ENCODE data around the gene KLC4.

Gene KLC4

DNA sequence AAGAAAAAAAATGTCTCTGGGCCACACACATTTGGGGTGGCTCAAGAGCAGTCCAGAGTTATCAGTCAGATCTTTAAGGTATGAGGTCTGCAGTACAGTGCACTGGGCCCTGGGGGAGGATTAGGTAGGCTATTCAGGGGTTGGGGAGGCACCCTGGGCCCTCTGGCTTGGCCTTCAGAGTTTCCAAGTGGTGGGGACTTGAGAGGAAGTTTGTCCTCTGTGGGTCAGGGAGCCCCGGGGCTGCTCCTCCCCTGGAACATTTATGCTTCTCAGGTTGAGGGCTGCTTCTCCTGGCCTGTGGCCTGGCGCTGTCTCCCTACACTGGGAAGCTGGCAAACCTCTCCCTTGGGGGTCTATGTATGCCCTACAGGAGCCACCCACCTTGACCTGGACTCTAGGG, 62.7 kb downstream of the KLC4 start:
- Histone ChIP-seq H3K79me2 (ENCODE audit: control insufficient read depth, insufficient read depth, low read length) (peaks cover 74% of the 10 kb centered on the region), H4K5ac (ENCODE audit: low read length) (no peak overlapping the region), H3K4me3 (ENCODE audit: low read length) (no peak overlapping the region), H3K56ac (ENCODE audit: low read length) (no peak overlapping the region), H3K36me3 (ENCODE audit: control insufficient read depth, insufficient read depth, low read length) (no peaks in the 10 kb centered on the region), H3K9ac (ENCODE audit: low read length) (no peak overlapping the region), H3K18ac (ENCODE audit: low read length) (no peak overlapping the region), H3K4ac (ENCODE audit: low read depth, low read length) (no peak overlapping the region), H3K23ac (ENCODE audit: low read length) (no peak overlapping the region), H2BK15ac (replicated peaks; ENCODE audit: low read depth) (no peak overlapping the region), H3K4me2 (ENCODE audit: low read length) (no peak overlapping the region), H4K8ac (ENCODE audit: low read depth, low read length) (no peak overlapping the region), H3K27me3 (ENCODE audit: insufficient read depth, low read length, poor library complexity) (no peaks in the 10 kb centered on the region), H2BK120ac (ENCODE audit: low read depth, low read length) (no peak overlapping the region), H2AK5ac (ENCODE audit: low read length) (no peak overlapping the region), H3K27ac (ENCODE audit: low read depth, low read length) (no peak overlapping the region), H2BK5ac (ENCODE audit: low read length) (no peak overlapping the region), H3K4me1 (ENCODE audit: control insufficient read depth, low read depth, low read length) (peaks cover 7% of the 10 kb centered on the region), H3K79me1 (ENCODE audit: low read length) (peaks cover 50% of the 10 kb centered on the region)
- no CpG with 5 or more reads among the region's 2 CpGs for WGBS (ENCODE audit: extremely low coverage, insufficient coverage, low lambda C conversion rate)
- DNase-seq: no peak

DNA sequence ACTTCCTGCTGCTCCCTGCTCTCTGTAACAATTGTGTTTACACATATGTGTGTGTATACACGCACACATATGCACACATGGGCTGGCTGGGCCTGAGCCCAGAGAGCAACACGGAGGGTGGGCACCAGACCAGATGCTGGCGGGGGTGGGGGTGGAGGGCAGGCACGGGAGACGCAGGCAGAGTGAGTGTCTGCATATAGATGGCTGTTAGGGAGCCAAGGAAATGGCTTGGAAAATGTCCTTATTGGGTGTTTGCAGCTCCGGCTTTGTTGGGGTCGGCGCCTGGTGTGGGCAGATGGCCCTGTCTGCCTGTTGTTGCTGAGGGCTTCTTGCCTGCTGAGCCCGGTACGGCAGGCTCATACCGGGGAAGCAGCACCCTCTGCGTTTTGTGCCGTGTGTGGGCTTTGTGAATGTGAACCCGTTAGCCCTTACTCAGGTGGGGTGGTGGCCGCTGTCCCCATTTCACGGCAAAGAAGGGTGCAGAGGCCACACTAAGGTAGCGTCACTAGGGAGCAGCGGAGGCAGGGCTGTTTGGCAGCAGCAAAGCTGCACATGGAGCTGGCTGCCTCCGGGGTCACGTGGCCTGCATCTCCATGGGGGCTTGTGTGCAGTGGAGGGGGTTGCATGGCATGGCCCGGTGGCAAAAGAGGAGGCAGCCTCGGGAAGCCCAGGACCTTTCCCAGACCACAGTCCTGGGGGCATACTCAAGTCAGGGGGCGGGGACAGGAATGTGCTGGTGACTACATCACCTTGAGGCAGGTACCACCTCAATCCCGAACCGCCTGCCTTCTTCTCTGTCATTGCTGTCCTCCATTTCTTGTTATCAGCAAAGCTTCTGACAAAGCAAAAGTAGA, 64.3 kb downstream of the KLC4 start:
- Histone ChIP-seq H3K4me1 (ENCODE audit: control insufficient read depth, low read depth, low read length) (peaks cover 7% of the 10 kb centered on the region), H3K56ac (ENCODE audit: low read length) (peak overlapping the region; percentile 12), H3K79me2 (ENCODE audit: control insufficient read depth, insufficient read depth, low read length) (peaks cover 73% of the 10 kb centered on the region), H4K5ac (ENCODE audit: low read length) (no peak overlapping the region), H3K4ac (ENCODE audit: low read depth, low read length) (no peak overlapping the region), H3K27ac (ENCODE audit: low read depth, low read length) (no peak overlapping the region), H2BK120ac (ENCODE audit: low read depth, low read length) (no peak overlapping the region), H3K9ac (ENCODE audit: low read length) (no peak overlapping the region), H3K4me2 (ENCODE audit: low read length) (no peak overlapping the region), H3K23ac (ENCODE audit: low read length) (no peak overlapping the region), H3K36me3 (ENCODE audit: control insufficient read depth, insufficient read depth, low read length) (no peaks in the 10 kb centered on the region), H2BK5ac (ENCODE audit: low read length) (no peak overlapping the region), H3K27me3 (ENCODE audit: insufficient read depth, low read length, poor library complexity) (no peaks in the 10 kb centered on the region), H3K18ac (ENCODE audit: low read length) (no peak overlapping the region), H3K79me1 (ENCODE audit: low read length) (peaks cover 53% of the 10 kb centered on the region), H4K8ac (ENCODE audit: low read depth, low read length) (no peak overlapping the region), H3K4me3 (ENCODE audit: low read length) (no peak overlapping the region), H2BK15ac (replicated peaks; ENCODE audit: low read depth) (no peak overlapping the region), H2AK5ac (ENCODE audit: low read length) (no peak overlapping the region)
- peak; percentile 59 for DNase-seq
- WGBS (ENCODE audit: extremely low coverage, insufficient coverage, low lambda C conversion rate): no CpG with 5 or more reads among the region's 25 CpGs

DNA sequence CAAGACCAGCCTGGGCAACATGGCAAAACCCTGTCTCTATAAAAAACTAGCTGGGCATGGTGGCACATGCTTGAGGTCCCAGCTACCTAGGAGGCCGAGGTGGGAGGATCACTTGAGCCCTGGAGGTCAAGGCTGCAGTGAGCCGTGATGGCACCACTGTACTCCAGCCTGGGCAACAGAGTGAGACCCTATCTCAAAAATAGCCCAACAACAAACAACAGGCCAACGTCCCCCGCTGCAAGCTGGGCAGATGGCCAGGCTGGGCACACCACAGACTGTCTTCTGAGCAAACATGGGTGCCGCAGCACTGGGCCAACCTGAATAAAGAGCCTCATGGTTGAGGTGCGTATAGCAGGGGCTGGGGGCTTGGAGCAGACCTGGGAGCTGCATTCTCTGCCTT, 65.0 kb downstream of the KLC4 start:
- Histone ChIP-seq H2BK15ac (replicated peaks; ENCODE audit: low read depth) (no peak overlapping the region), H3K56ac (ENCODE audit: low read length) (no peak overlapping the region), H3K4ac (ENCODE audit: low read depth, low read length) (no peak overlapping the region), H4K8ac (ENCODE audit: low read depth, low read length) (no peak overlapping the region), H4K5ac (ENCODE audit: low read length) (no peak overlapping the region), H3K18ac (ENCODE audit: low read length) (no peak overlapping the region), H3K23ac (ENCODE audit: low read length) (no peak overlapping the region), H3K27me3 (ENCODE audit: insufficient read depth, low read length, poor library complexity) (no peaks in the 10 kb centered on the region), H3K9ac (ENCODE audit: low read length) (no peak overlapping the region), H3K27ac (ENCODE audit: low read depth, low read length) (no peak overlapping the region), H3K4me1 (ENCODE audit: control insufficient read depth, low read depth, low read length) (peaks cover 7% of the 10 kb centered on the region), H2BK120ac (ENCODE audit: low read depth, low read length) (no peak overlapping the region), H2AK5ac (ENCODE audit: low read length) (no peak overlapping the region), H3K79me2 (ENCODE audit: control insufficient read depth, insufficient read depth, low read length) (peaks cover 65% of the 10 kb centered on the region), H2BK5ac (ENCODE audit: low read length) (no peak overlapping the region), H3K79me1 (ENCODE audit: low read length) (peaks cover 50% of the 10 kb centered on the region), H3K4me3 (ENCODE audit: low read length) (no peak overlapping the region), H3K4me2 (ENCODE audit: low read length) (no peak overlapping the region), H3K36me3 (ENCODE audit: control insufficient read depth, insufficient read depth, low read length) (no peaks in the 10 kb centered on the region)
- WGBS (ENCODE audit: extremely low coverage, insufficient coverage, low lambda C conversion rate): no CpG with 5 or more reads among the region's 6 CpGs
- DNase-seq: no peak
